Measurements from ENCODE around the gene FER1L5.

Gene FER1L5

GRCh38 chr2:96694816-96695455 is 52.4 kb downstream of the FER1L5 start:
- in situ Hi-C loops (cut with MboI; ENCODE audit: low sequenced_read_pairs) = no loop called here

GRCh38 chr2:96695602-96696001 is 53.0 kb downstream of the FER1L5 start:
- in situ Hi-C loops (cut with MboI; ENCODE audit: low sequenced_read_pairs) = no loop called here

DNA sequence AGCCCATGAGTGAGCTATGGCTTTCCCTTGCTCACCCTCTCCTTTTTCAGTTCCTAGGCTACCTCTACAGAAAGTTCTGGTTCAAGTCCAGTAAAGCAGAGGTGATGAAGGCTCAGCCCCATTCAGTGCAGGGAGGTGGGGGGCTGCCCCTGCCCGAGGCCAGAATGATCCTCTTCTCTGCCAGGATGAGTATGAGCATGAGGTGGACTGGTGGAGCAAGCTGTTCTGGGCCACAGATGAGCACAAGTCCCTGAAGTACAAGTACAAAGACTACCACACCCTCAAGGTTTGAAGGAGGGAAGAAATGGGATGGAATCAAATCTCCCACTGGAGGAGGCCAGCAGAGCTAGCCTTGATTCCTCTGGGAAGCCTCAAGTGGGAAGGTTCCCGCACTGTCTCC is 54.9 kb downstream of the FER1L5 start:
- in situ Hi-C loops (cut with MboI; ENCODE audit: low sequenced_read_pairs) = no loop called here

DNA sequence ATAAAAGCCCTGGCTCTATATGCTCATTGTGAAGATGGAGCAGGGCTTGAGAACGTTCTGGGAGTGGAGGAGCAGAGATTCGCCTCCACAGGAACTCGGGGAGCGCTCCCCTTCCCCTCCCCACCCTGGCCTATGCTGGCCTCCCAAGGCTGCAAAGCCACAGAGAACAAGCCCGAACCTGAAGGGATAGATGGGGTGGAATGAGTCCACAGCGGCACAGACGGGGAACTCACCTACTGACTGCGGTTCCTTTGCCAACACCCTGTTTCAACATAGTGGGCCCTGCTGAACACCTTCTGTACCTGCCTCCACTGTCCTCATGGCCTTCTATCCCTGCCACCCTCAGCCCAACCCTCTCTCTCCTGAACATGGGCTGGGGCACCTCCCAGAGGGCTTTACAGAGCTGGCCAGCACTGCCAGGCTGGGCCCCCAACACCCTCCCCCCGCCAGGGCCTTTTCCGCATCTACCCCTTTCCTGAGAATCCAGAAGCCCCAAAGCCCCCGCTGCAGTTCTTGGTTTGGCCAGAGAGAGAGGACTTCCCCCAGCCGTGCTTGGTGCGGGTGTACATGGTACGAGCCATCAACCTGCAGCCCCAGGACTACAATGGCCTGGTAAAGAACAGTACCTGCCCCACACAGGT is 55.8 kb downstream of the FER1L5 start:
- in situ Hi-C loops (cut with MboI; ENCODE audit: low sequenced_read_pairs) = no loop called here

GRCh38 chr2:96699021-96699420 is 56.5 kb downstream of the FER1L5 start:
- in situ Hi-C loops (cut with MboI; ENCODE audit: low sequenced_read_pairs) = no loop called here

DNA sequence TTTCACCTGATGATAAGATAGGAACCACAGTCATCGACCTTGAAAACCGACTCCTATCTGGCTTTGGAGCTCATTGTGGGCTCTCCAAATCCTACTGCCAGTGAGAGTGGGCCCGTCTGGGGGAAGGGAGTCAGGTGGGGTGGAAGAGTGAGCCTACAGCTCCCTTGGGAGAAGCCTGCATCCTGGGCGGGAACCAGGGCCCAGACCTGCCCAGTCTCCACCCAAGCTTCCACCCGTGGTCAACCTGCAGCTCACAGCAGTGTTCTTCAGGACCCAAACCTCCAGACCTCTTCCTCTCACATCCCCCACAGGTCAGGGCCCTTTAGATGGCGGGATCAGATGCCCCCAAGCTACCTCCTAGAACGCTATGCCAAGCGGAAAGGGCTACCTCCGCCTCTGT is 57.1 kb downstream of the FER1L5 start:
- in situ Hi-C loops (cut with MboI; ENCODE audit: low sequenced_read_pairs) = no loop called here

- in situ Hi-C loops (cut with MboI; ENCODE audit: low sequenced_read_pairs) = no loop called here
Observed at GRCh38 chr2:96700086-96700485, 57.5 kb downstream of the FER1L5 start.

DNA sequence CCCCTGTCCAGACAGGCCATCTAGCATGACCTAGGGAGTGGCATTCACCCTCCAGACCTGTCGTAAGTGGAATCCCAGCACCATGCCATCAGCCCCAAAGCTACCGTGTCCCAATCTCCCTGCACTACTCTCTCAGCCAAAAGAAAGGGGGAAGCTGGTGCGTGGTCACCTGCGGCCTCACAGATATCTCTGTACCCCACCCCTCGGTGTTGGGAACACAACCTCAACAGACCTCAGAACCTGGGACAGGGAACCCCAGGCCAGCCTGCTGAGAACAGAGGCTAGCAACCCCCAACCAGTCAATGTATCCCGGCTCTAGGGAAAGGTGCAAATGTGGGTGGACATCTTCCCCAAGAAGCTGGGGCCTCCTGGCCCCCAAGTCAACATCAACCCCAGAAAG is 59.1 kb downstream of the FER1L5 start:
- in situ Hi-C loops (cut with MboI; ENCODE audit: low sequenced_read_pairs) = no loop called here

DNA sequence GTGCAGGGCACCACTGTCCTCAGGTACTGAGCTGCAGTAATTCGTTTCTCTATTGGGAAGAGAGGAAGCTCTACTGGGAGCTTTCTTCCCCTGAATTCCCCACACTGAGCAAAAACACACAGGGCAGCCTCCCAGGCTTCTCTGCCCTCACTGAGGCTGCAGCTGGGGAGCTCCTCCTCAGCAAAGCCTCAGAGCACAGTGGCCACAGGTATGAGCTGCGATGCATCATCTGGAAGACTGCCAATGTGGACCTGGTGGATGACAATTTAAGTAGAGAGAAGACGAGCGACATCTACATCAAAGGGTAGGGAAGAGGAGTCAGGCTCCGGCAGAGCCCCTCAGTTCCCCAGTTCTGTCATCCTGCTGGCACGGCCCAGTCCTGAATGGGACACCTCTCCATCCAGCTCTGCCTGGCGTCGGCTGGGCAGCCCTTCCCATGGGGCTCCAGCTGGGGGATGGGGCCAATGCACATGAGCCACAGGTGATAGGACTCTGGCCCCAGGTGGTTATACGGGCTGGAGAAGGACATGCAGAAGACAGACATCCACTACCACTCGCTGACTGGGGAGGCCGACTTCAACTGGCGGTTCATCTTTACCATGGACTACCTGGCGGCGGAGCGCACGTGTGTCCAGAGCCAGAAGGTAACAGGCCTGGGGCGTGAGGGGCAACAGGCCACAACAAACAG is 59.7 kb downstream of the FER1L5 start:
- in situ Hi-C loops (cut with MboI; ENCODE audit: low sequenced_read_pairs) = no loop called here

DNA sequence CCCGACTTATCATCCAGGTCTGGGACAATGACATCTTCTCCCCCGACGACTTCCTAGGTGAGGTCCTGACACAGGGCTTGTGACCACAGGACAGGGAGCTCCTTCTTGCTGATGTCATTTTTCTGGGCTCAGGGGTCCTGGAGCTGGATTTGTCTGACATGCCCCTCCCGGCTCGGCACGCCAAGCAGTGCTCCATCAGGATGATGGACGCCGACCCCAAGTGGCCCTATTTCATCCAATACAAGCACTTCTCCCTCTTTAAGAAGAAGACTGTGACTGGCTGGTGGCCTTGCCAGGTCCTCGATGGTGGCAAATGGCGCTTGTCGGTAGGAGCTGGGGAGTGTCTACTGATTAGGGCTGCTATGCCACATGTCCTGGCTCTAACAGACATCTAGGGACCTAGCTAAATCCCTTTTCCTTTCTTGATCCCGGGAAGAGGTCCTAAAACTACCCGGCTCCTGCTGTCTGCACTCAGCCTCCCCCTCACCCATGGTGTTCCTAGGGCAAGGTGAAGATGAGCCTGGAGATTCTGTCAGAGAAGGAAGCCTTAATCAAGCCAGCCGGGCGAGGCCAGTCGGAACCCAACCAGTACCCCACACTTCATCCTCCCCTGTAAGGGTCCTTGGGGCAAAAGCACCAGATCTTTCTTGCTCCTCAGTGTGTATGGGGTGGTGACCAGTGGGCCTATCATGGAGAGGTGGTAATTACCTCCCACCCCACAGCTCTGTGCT is 60.6 kb downstream of the FER1L5 start:
- in situ Hi-C loops (cut with MboI; ENCODE audit: low sequenced_read_pairs) = no loop called here

- in situ Hi-C loops (cut with MboI; ENCODE audit: low sequenced_read_pairs) = no loop called here
Observed at GRCh38 chr2:96710985-96711384, 68.4 kb downstream of the FER1L5 start.

DNA sequence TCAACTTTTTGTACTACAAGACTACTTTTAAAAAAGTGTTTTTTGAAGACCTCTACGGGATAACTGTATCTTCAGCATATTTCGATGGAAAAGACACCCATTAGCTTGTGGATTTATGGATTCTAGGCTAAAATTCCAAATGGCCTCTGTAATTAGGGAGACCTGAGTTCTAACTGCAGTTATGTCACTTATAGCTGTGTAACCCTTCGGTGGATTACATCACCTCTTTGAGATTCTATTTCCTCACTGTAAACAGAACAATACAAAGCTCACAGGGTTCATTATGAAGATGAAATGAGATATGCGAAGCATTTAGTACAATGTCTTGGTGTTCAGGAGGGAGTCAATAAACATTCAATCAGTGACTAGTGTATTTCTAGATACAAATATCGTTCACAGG is 73.1 kb downstream of the FER1L5 start:
- in situ Hi-C loops (cut with MboI; ENCODE audit: low sequenced_read_pairs) = no loop called here

- in situ Hi-C loops (cut with MboI; ENCODE audit: low sequenced_read_pairs) = no loop called here
Observed at GRCh38 chr2:96716388-96716787, 73.8 kb downstream of the FER1L5 start.

GRCh38 chr2:96726131-96726530 is 83.6 kb downstream of the FER1L5 start:
- in situ Hi-C loops (cut with MboI; ENCODE audit: low sequenced_read_pairs) = no loop called here

- in situ Hi-C loops (cut with MboI; ENCODE audit: low sequenced_read_pairs) = no loop called here
Observed at GRCh38 chr2:96727431-96727830, 84.9 kb downstream of the FER1L5 start.

- in situ Hi-C loops (cut with MboI; ENCODE audit: low sequenced_read_pairs) = no loop called here
Observed at GRCh38 chr2:96729748-96730147, 87.2 kb downstream of the FER1L5 start.

DNA sequence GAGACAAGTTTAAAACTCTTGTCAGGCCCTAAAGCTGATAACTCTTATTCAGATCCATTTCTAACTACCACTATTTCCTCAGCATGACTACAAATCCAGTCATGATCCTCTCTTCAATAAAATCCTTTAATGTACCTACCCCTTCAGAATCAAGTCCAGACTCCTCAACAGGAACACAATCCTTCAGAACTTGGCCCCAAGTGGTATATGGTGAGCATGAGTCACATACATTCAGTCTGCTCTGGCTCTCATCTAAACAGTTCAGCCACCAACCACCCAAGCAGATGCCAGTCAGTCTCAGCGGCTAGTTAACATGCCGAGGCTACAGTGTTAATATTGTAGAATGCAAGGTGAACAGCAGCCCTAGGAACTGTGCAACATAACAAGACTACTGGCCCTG is 87.6 kb downstream of the FER1L5 start:
- in situ Hi-C loops (cut with MboI; ENCODE audit: low sequenced_read_pairs) = no loop called here

DNA sequence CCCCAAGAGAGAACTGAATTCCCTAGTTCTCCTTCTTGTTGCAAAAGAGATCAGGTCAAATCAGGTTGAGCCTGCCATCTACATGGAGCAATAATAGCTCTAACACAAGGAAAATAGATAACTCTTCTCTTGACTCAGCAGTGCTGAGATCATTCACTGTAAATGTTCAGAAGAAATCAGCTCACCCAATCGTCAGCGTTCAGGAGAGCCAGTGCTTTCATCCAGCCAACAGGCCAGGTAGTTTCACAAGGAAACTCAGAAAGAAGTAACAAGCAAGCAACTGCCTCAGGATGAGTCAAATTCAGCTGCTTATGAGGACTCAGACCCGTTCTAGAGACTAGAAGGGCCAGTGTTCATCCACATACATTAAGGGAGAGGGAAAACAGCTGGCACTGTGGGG is 91.4 kb downstream of the FER1L5 start:
- in situ Hi-C loops (cut with MboI; ENCODE audit: low sequenced_read_pairs) = no loop called here

DNA sequence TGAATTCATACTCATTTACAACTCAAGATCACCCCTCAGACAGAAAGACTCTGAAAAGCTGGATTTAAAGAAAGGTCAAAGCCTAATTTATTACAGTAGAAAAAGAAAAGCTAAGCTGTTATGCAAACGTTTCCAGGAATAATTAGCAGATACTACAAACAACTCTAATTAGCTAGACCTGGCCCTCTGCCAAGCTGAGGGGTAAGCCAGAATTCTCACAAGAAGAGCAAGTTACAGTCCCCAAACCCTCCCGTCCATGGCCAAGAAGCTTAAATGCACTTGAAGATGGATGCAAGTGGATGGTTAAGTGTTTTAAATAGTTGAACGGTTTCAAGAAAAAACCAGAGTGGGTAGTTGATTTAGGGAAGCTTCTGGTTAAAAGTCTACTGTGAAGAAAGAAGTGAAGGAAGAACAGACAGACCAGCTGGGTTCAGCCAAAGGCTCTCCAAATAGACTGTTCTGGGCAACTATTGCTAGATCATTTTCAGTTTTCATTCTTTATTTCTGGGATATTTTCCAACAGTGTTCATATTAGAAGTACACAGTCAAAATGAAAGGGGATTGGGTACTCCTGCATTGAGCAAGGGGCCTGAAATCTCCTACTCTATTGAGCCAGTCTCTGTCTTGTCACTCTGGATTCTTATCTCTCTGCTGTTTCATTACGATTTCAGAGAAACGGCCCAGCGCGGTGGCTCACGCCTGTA is 92.5 kb downstream of the FER1L5 start:
- in situ Hi-C loops (cut with MboI; ENCODE audit: low sequenced_read_pairs) = no loop called here

GRCh38 chr2:96737251-96737650 is 94.7 kb downstream of the FER1L5 start:
- in situ Hi-C loops (cut with MboI; ENCODE audit: low sequenced_read_pairs) = no loop called here

- in situ Hi-C loops (cut with MboI; ENCODE audit: low sequenced_read_pairs) = no loop called here
Observed at GRCh38 chr2:96737831-96738230, 95.3 kb downstream of the FER1L5 start.
